IPS-11a (cell line): ENCODE data around the gene WASF3.

Source experiments
- H3K4me3 ChIP-seq: one replicate; pipeline ENCODE4 v1.5.1; 2013; ENCODE audit warnings: low read depth, low read length, control low read depth

WASF3 gene

DNA sequence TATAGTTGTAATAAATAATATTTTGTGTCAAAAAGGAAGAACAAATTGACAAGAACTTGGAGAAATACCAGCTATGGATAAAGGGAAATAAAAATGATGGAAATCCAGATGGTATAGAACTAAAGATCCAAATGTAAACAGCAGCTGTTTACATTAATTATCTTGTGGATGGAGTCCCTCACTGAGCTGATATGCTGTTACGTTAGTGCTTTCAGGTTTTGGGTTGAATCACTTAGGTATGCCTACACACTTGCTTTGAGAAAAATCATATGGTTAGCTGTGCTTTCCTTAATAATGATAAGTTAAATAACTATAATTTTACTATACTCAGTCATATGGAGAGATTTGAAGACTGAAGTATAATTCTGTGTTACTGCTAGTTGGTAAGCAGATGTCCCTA, 27.7 kb downstream of the WASF3 start:
- H3K4me3 ChIP-seq = no peak overlapping the region

DNA sequence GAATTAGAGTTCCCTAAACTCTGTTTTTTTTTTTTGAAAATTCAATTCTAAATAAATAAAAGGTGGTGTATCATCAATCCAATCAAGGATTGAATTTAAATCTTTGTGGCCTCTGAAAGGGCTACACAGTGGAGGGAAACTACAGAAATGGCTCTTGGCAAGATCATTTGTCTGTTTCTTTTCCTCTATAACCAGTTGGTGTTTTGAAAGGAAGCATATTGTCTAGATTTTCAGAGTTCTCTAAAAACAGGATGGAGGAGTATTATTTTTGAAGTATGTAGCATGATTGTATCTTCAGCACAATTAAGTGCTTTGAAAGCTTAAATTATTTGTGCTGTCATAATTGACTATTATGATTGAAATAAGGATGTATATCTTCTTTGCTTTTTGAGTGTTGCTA, 29.8 kb downstream of the WASF3 start:
- no peak overlapping the region for H3K4me3 ChIP-seq

DNA sequence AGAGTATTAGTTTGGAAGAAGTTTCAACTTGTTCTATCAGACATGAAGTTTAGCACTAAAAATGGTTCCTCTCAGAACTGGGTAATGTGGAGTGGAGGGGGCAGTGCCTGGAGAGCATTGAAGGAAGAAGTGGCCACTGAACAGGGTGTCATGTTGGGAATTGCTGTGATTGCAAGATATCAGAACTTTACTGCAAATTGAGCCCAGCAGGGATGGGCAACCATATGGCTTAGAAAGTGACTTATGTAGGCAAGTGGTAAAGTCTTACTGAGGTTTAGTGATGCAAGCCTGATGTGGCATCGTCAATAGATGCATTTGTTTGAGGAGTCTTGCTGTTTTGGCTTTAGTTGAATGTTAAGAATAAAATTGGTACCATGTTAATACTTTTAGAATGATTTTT, 31.7 kb downstream of the WASF3 start:
- no peak overlapping the region for H3K4me3 ChIP-seq

DNA sequence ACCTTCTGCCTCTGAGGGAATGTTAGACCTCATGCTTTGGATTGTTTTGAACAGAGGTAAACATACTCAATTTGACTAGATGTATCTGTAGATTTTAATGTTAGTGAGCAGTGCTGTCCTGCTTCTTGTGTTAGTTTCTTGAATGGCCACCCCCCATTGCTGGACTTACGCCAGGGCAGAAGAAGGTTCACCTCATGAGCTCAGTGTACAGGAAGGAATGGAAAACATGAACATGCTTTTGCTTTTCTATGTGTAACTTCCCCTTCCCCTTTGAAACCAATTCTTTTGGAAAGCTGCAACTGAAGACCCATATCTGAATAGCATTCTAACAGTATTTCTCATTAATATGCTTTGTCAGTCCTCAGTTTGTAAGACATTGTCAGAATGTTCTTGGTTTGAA, 32.3 kb downstream of the WASF3 start:
- H3K4me3 ChIP-seq = no peak overlapping the region

DNA sequence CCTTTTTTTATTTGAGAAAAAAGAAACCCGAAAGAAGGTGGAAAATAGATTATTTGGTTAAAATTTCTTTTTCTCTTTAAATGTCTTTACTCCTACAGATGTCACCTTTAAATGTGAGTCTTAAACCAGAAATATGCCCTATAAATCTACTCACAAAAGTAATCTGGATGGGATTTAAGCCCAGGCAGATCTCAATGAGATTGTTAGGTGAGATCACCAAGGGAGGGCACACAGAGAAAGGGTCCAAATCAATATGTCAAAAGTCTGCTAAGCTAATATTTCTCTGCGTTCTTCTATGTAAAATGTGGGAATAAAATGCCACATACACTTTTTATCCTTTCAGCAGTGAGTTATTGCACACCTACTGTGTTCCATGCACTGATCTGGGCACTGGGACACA, 32.9 kb downstream of the WASF3 start:
- no peak overlapping the region for H3K4me3 ChIP-seq

DNA sequence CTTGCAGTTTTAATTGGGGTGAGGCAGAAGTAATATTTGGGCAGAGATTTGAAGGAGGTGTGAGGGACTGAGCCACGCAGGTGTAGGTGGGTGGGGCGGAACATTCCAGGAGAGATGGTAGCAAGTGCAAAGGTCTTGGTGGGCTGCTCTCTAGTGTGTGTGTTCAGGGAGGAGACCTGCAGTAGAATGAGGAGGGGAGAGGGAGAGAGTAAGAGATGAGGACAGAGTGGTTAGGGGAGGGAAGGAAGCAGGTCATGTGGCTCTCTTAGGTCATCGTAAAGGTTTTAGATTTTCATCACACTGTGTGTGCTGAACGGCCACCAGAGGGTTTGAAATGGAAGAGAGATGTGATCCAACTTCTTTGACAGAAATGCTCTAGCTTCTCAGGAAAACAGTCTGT, 33.5 kb downstream of the WASF3 start:
- H3K4me3 ChIP-seq = no peak overlapping the region

DNA sequence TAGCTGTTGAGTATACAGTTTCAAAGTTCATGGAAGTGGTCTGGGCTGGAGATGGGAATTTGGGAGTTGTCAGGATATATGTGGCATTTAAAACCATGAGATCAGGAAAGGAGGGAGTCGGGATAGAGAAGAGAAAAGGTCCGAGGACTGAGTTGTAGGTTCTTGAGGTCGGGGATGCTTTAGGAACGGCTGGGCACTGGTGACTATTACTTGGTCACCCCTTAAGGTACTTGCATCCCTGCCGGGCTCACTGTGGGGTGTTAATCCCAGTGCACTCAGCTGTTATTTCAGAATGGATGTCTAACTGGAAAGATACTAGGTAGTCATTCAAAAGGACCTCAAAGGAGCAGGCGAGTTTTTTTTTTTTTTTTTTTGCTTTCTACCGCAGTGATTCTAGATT, 34.2 kb downstream of the WASF3 start:
- no peak overlapping the region for H3K4me3 ChIP-seq

DNA sequence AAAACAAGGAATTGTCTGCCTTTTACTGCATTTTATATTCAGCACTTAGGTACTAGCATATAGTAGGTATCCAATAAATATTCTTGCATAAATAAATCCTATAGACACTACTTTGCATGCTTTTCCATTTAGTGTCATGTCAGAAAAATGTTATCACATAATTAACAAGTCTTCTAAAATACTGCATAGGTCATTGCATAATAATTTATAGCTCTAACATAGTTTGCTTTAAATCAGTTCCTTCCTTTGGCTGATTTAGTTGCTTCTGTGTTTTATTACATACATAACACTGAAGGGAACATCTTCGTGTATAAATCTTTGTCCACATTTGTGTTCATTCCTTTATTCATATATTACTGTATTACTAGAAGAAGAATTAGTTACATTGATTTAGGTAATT, 36.2 kb downstream of the WASF3 start:
- H3K4me3 ChIP-seq = no peak overlapping the region

DNA sequence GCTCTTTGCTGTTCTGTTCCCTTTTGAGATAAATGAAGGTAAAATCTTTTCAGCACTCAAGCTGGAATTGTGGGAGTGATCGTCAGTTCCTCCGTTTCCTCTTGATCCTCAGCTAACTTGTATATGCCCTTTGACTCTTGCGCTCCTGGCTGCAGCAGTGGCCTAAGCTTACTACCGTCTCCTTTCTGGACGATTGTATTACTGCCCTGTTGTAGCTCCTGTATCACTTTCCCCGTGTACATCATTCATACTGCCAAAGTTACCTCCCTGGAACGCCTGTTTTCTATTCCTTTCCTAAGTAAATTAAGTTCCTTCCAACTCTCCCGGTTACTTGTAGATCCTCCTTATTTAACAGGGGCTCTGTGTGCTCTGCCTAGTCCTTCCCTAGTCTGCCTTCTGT, 36.9 kb downstream of the WASF3 start:
- no peak overlapping the region for H3K4me3 ChIP-seq

DNA sequence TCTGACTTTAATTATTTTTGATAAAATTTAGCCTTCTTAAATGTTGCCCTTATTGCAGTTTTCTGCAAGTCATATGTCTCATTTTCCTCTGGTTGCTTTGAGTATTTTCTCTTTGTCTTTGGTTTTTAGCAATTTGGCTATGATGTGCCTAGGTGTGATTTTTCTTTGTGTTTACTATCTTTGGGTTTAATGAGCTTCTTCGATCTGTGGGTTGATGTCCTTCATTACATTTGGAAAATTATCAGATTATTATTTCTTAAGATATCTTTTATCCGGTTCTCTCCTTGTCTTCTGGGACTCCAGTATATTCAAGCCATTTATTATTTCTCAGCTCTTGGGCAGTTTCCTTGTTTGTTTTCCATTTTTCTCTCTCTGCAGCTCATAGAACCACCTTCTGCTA, 39.0 kb downstream of the WASF3 start:
- H3K4me3 ChIP-seq = no peak overlapping the region

DNA sequence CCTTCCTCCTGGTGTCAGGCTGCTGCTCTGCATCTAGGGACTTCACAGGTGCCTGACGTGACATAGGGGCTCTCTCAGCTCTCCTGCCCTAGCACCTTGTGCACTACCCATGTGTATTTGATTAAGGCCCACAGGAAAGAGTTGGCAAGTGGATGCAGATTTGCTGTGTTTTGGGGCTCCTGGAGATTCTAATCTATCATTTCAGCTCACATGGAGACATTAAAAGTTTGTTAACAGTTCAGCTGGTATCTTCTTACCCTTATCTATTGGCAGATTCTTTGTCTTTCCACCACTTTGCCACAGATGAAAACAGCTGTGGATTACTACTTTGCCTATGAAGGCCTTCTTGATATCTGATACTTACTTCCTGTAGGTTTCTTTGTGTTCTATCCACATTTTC, 41.9 kb downstream of the WASF3 start:
- H3K4me3 ChIP-seq = no peak overlapping the region

DNA sequence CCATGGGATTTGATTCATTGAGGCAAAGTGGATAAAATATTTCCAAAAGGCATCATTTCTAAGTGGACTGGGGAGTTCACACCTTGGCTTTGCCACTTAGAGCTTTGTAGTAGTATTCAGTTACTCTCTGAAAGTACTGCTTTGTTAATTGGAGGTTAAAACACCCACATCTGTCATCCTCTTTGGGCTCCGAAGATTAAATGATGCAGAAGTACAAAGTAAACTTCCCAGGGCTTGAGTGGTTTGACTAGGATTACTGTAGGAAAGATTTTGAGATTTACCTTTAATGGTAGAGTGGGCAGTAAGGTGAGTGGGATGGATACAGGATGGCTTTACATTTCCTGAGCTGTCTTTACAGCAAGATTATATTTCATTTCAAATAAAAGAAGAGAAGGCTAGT, 42.4 kb downstream of the WASF3 start:
- no peak overlapping the region for H3K4me3 ChIP-seq

DNA sequence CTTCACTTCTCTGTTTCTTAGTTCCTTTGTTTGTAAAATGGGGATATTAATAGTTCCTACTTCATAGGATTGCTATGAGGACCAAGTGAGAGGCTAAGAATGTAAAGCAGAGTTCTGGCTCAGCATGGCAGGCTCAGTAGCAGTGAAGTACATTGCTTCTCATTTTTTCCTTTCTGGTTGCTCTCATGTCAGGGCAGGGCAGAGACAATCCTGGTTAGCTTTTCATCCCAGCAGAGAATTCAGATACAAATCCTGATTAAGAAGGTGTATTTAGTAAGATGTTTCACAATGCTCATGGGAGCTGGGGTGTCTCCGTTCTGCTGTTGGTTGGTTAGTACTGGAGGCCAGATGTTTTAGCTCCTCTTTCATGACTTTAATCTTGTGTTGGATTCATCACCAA, 42.9 kb downstream of the WASF3 start:
- no peak overlapping the region for H3K4me3 ChIP-seq

DNA sequence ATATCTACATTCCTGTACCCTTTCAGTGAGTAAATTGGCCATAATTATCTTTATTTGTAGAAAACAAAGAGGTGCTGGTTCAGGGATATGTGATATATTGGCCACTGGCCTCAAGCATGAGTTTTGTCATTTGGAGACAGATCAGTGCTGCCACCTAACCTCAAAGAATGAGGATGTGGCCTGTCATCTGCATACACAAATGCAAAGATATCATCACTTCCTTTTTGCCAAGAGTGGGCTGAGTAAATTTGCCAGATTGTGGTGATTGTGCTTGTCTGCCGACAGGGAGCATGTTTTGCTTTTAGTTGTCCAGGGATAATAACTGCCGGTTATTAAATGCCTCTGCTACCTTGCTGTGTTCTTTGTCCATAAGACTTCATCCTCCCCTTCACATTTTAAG, 44.2 kb downstream of the WASF3 start:
- H3K4me3 ChIP-seq = no peak overlapping the region

DNA sequence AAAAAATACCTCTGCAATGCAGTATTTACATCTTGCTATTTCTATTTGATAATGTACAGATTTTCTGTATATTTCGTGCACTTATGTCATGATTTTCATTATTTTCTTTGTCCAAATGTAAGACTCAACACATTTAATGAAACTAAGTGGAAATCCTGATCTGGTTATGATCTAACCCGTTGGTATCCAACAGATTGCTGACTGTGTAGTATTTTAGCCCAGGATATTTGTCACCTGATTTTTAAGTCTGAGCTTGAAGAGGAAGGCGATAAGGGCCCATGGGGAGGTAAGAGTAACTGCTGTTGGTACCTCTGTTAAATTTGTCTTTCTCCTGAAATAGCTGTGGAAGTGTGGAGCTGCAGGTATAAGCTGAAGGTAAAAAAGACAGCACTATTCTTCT, 45.3 kb downstream of the WASF3 start:
- H3K4me3 ChIP-seq = no peak overlapping the region

DNA sequence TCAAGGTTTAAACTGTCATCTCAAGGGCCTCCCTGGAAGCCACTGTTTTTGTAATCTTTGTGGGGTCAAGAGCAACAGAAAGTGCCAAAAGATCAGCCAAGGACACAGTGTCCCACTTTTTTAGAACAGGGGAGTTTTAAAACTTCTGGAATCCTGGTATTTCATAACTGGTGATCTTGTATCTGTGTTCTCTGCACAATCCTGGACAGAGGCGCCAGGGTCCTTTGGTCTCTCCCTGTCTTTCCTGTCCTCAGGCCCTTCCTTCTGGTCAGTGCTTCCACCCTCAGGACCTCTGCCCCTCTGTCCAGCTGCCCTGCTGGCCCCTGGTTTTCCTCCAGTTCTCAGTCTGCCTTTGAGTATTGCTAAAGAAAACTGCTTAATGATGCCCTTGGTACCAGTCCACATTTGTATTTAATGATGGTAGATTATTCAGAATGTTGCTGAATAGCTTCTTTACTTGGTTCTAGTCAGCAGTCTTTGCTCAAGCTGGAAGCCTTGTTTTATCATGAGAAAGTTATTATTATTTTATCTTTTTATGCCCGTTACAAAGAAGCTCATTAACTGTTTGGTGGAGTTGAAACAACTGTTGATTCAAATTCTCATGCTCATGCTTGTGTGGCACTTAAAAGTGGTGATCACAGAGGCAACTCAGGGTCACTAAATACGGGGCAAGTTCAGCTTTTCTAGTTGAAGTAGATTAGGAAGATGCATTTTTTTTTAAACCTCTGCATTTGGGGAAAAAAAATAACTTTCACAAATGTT, 47.5 kb downstream of the WASF3 start:
- H3K4me3 ChIP-seq = no peak overlapping the region

DNA sequence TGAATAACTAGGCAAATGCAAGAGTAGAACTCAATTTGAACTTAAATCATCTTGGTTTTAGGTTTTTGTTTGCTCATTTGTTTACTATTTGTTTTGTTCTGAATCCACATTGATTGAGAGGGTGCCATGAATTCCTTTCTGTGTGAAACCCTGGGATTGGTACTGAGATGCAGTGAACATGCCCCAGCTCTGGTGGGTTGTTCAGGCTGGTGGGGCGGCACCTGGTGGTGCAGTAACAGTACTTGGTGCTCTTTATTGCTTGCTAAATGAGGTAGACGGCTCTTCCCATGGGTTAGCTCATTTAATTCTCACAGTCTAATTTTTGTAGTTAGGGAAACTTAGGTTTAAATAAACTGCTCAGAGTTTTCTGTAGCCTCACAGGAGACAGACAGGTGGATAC, 48.4 kb downstream of the WASF3 start:
- no peak overlapping the region for H3K4me3 ChIP-seq

DNA sequence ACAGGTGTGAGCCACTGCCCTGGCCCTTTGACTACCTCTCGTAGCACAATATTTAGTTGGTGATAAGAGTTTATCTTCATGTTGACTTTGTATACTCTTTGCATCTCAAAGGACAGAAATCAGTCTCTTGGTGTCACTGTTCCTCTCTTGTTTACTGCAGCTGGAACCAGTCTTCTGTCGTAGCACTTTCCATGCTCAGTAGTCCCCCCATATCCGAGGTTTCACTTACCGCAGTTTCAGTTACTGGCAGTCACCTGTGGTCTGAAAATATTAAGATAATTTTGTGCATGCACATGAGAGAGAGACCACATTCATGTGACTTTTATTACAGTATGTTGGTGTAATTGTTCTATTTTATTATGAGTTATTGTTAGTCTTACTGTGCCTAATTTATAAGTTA, 49.1 kb downstream of the WASF3 start:
- H3K4me3 ChIP-seq = no peak overlapping the region

DNA sequence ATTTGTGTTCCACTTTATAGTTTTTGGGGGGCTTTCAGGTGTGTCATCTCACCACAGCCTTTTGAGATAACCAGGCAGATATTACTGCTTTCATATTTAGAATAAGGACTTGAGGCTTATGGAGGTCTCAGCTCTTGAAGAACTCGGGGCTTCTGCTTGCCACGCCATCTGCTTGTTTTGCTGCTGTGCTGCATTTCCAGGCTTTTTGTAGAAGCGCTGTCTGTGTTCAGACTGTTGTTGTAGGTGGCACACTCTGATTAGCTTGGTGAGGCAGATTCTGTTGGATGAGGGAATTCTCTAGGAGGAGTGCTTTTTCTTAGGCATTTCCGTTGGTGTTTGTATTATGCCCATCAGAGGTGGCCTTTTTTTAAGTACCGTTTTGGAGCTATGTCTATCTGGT, 57.2 kb downstream of the WASF3 start:
- no peak overlapping the region for H3K4me3 ChIP-seq

DNA sequence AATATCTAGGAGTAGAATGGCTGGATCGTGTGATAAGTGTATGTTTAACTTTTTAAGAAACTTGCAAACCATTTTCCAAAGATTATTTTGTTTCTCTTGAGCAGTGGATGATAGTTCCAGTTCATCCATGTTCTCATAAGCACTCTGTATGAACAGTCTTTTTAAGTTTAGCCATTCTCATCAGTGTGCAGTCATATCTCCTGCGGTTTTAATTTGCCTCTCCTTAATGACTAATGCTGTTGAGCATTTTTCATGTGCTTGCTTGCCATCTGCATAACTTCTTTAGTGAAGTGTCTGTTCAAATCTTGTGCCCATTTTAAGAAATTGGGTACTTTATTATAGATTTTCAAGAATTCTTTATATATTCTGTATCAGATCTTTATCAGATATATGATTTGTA, 58.6 kb downstream of the WASF3 start:
- no peak overlapping the region for H3K4me3 ChIP-seq

DNA sequence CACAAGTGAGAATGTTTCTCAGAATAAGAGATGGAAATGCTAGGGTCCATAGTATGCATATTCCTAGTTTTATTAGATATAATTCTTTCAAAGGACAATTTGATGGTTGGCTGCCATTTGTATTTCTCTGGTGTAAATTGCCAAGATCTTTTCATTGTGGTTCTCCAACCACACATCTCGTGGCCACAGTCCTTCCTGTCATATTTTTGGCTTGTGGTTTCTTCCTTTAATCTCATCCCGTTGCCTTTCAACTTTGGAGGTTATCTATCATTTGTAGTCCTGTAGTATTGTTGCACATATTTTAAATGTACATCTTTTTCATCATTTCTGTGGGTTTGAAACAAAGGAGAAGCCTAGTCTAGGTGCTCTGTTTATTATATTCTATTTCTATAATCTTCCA, 61.2 kb downstream of the WASF3 start:
- H3K4me3 ChIP-seq = no peak overlapping the region

DNA sequence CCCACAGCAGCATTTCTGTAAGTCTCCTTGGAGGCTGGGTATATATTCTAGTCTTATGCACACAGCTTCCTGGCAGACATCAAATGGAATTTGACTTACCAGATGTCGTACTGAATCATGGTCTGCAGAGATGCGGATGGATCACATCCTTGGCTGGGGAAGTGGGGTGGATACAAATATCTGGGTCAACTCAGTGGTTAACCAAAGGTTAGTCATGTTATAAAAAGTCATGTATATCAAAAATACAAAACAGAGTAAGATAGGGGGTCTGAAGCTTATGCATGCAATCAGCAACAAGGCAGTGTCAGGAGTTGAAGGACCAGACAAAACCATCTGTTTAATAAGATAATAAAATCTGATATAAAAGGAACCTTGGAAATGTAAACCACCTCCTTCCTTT, 61.9 kb downstream of the WASF3 start:
- no peak overlapping the region for H3K4me3 ChIP-seq

DNA sequence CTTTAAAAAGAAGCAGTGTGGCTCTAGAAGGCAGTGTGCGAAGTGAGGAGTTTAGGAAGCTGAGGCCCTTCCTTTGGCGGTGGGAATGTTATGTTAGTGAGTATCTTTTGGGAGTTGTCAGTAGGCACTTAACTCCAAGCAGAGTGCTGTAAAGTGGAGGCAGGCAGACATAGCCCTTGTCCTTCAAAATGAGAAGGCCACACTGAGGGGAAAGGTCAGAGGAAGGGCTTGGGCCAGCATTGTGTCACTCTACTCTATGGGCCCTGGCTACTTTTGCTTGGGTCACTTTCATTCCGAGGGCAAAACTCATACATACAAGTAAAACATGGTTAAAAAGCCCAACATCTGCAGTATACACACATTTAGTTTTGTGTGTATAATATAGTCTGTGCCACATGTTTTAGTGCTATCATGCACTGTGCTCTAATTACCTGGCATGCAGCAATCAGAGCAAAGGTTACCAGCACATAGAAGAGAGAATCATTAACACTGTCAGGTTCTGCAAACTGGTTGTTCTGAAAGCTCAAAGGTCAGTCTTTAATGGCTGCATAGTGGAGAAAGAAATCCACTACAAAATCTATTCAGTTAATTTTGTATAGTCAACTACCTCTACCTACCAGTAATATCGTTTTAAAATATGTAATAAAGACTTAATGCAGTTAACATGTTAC, 64.4 kb downstream of the WASF3 start:
- no peak overlapping the region for H3K4me3 ChIP-seq
